K562 (cell line): Measurements from ENCODE around the gene RERE. TPM values are rescaled to one million over a fixed set of nuclear protein-coding genes. Genes with fewer than 3 reads are reported as not detected.

Experiments
- ATAC-seq: fragments of 200-7000 bp; cut with Tn5 transposase; 3 replicates; pipeline ENCODE4 v1.9.1; 2020; ENCODE audit warnings: moderate library complexity
- BruUV-seq: library from RNA; stranded (reverse); fragments of 400-500 nt; replicated peaks from 2 replicates; lab custom pipeline; 2021; lab: Mats Ljungman, UMichigan
- CTCF ChIA-PET: fragments of 300-600 bp; formaldehyde crosslinking; extraction: SDS; loops from one replicate; lab custom pipeline; 2021; ENCODE audit warnings: low intra/inter-chr PET ratio; lab: Yijun Ruan, JAX
- POLR2A ChIA-PET: fragments of 300-600, 350-650 bp; sonication (Branson Sonifier 250); formaldehyde crosslinking; extraction: SDS; loops from one replicate; lab custom pipeline; 2021; ENCODE audit warnings: antibody characterized with exemption, inconsistent platforms; lab: Yijun Ruan, JAX
- DNase-seq, 4 experiments: peaks; one replicate each; pipeline versions ENCODE4 v3.0.0 to v3.0.0-alpha.2; 2011 to 2018; ENCODE audit warnings: low spot score in 3 of 4, mixed read lengths in 3 of 4; ENCODE audit errors: extremely low read depth in 1 of 4
- FAIRE-seq: peaks from 2 replicates; lab custom pipeline; 2011; peaks lifted over from hg19 to GRCh38; lab: Jason Lieb, UNC
- H2AFZ ChIP-seq: 2 replicates; pipeline ENCODE4 v1.6.0; 2011; ENCODE audit warnings: low read depth, low read length, control low read depth, inconsistent platforms
- H3K27ac ChIP-seq: fragments of 200-600 bp; 3 replicates; pipeline ENCODE4 v1.8.0; 2011; ENCODE audit warnings: low read depth, mild to moderate bottlenecking, control low read depth, inconsistent platforms, low read length, moderate library complexity, mixed read lengths; ENCODE audit errors: extremely low read depth
- H3K27me3 ChIP-seq, 2 experiments: fragments of 300-600 bp in 1 of 2; 2 replicates in 1 of 2; 3 replicates in 1 of 2; pipeline versions ENCODE4 v1.6.0 to v1.8.0; 2011; ENCODE audit warnings: inconsistent platforms in 2 of 2, low read length in 2 of 2, mild to moderate bottlenecking in 1 of 2, mixed read lengths in 1 of 2, moderate library complexity in 1 of 2; ENCODE audit not compliant: control insufficient read depth in 2 of 2, insufficient read depth in 2 of 2
- H3K36me3 ChIP-seq: fragments of 300-600 bp; 3 replicates; pipeline ENCODE4 v1.8.0; 2011; ENCODE audit warnings: mild to moderate bottlenecking, low read length, inconsistent platforms; ENCODE audit not compliant: control insufficient read depth, insufficient read depth
- H3K4me1 ChIP-seq, 2 experiments: fragments of 200-600 bp in 1 of 2; replicated peaks in 1 of 2; 2 replicates in 1 of 2; 3 replicates in 1 of 2; pipeline versions ENCODE4 v1.5.1 to v1.8.0; 2011; ENCODE audit warnings: inconsistent platforms in 2 of 2, low read length in 2 of 2, mild to moderate bottlenecking in 1 of 2, mixed read lengths in 1 of 2, moderate library complexity in 1 of 2; ENCODE audit not compliant: control insufficient read depth in 2 of 2, insufficient read depth in 2 of 2
- H3K4me2 ChIP-seq: 2 replicates; pipeline ENCODE4 v1.6.1; 2011; ENCODE audit warnings: low read length, control low read depth, inconsistent platforms, mixed read lengths; ENCODE audit not compliant: insufficient read depth
- H3K4me3 ChIP-seq: fragments of 200-600 bp; sonication (generic), shearing (Covaris generic); 2 replicates; pipeline ENCODE4 v1.5.1; 2016; ENCODE audit warnings: control low read depth, inconsistent platforms
- H3K79me2 ChIP-seq: fragments of 200-600 bp; 3 replicates; pipeline ENCODE4 v1.8.0; 2011; ENCODE audit warnings: low read length, inconsistent platforms; ENCODE audit not compliant: control insufficient read depth, insufficient read depth
- H3K9ac ChIP-seq, 2 experiments: 2 replicates each; pipeline versions ENCODE4 v1.6.0 to v1.6.1; 2011; ENCODE audit warnings: low read depth in 2 of 2, low read length in 2 of 2, control low read depth in 1 of 2, inconsistent platforms in 1 of 2, mild to moderate bottlenecking in 1 of 2, mixed read lengths in 1 of 2; ENCODE audit not compliant: insufficient read depth in 1 of 2
- H3K9me1 ChIP-seq: one replicate; pipeline ENCODE4 v1.6.0; 2011; ENCODE audit warnings: inconsistent platforms, mild to moderate bottlenecking, low read length, moderate library complexity; ENCODE audit not compliant: control insufficient read depth, insufficient read depth
- H3K9me3 ChIP-seq: replicated peaks from 2 replicates; pipeline ENCODE4 v1.5.1; 2011; ENCODE audit warnings: low read depth, low read length, inconsistent platforms; ENCODE audit not compliant: control insufficient read depth, insufficient read depth
- H4K20me1 ChIP-seq: replicated peaks from 2 replicates; pipeline ENCODE4 v1.6.1; 2011; ENCODE audit warnings: low read length, inconsistent platforms, mixed read lengths; ENCODE audit not compliant: control insufficient read depth, insufficient read depth
- ARID4B ChIP-seq: sonication (generic); formaldehyde crosslinking; IDR thresholded peaks from 2 replicates; pipeline ENCODE4 v1.8.0; 2022; ENCODE audit warnings: mild to moderate bottlenecking, missing genetic modification reagents
- ATF7 ChIP-seq: fragments of 450-650 bp; IDR thresholded peaks from 2 replicates; pipeline ENCODE4 v1.7.1; 2014; ENCODE audit warnings: mild to moderate bottlenecking, moderate library complexity
- CCNT2 ChIP-seq: IDR thresholded peaks from 2 replicates; pipeline ENCODE4 v1.6.1; 2011; ENCODE audit warnings: borderline replicate concordance, low read depth, mild to moderate bottlenecking, moderate library complexity, mixed read lengths, low read length; ENCODE audit not compliant: insufficient read length; ENCODE audit errors: extremely low read depth
- ILK ChIP-seq: fragments of 450-650 bp; IDR thresholded peaks from 2 replicates; pipeline ENCODE4 v1.6.1; 2016; ENCODE audit warnings: missing genetic modification characterization, low read depth, mild to moderate bottlenecking, missing compliant biosample characterization, moderate library complexity, borderline replicate concordance
- KLF16 ChIP-seq: IDR thresholded peaks from 2 replicates; pipeline ENCODE4 v1.6.1; 2016; ENCODE audit warnings: antibody characterized with exemption
- MXD1 ChIP-seq: fragments of 250-450 bp; sonication (Bioruptor Pico); IDR thresholded peaks from 2 replicates; pipeline ENCODE4 v1.8.0; 2021; ENCODE audit warnings: borderline replicate concordance, mild to moderate bottlenecking, moderate library complexity; ENCODE audit not compliant: poor library complexity, severe bottlenecking
- NR2C1 ChIP-seq, 2 experiments: fragments of 450-650 bp; IDR thresholded peaks; 2 replicates each; pipeline ENCODE4 v1.6.1; 2017; ENCODE audit warnings: mild to moderate bottlenecking in 2 of 2, antibody characterized with exemption in 1 of 2, inconsistent platforms in 1 of 2, missing compliant biosample characterization in 1 of 2, missing genetic modification characterization in 1 of 2
- RBM25 ChIP-seq: fragments of 200-400 bp; formaldehyde crosslinking; IDR thresholded peaks from 2 replicates; pipeline ENCODE4 v1.6.1; 2018; ENCODE audit warnings: low read length, low read depth, moderate library complexity; ENCODE audit not compliant: severe bottlenecking
- SMARCE1 ChIP-seq: fragments of 450-650 bp; IDR thresholded peaks from 2 replicates; pipeline ENCODE4 v1.7.1; 2016; ENCODE audit warnings: mild to moderate bottlenecking
- SREBF2 ChIP-seq: sonication (generic); formaldehyde crosslinking; IDR thresholded peaks from 2 replicates; pipeline ENCODE4 v1.4.0; 2020; ENCODE audit warnings: mild to moderate bottlenecking, missing genetic modification reagents
- TFAM ChIP-seq: fragments of 250-450 bp; sonication (Bioruptor Pico); conservative IDR thresholded peaks from 2 replicates; pipeline ENCODE4 v1.5.0; 2021; ENCODE audit warnings: mild to moderate bottlenecking, moderate library complexity
- ZNF133 ChIP-seq: fragments of 250-450 bp; sonication (Bioruptor Pico); IDR thresholded peaks from 2 replicates; pipeline ENCODE4 v1.4.0; 2020; ENCODE audit warnings: mild to moderate bottlenecking
- ZNF134 ChIP-seq: fragments of 250-450 bp; sonication (Bioruptor Pico); conservative IDR thresholded peaks from 2 replicates; pipeline ENCODE4 v1.4.0; 2020
- ZNF253 ChIP-seq: fragments of 250-450 bp; sonication (Bioruptor Pico); conservative IDR thresholded peaks from 2 replicates; pipeline ENCODE4 v1.6.1; 2021; ENCODE audit warnings: mild to moderate bottlenecking
- ZNF398 ChIP-seq: fragments of 250-450 bp; sonication (Bioruptor Pico); IDR thresholded peaks from 2 replicates; pipeline ENCODE4 v1.8.0; 2021; ENCODE audit warnings: moderate library complexity, mild to moderate bottlenecking, inconsistent platforms
- ZNF57 ChIP-seq: fragments of 450-650 bp; formaldehyde crosslinking; IDR thresholded peaks from 2 replicates; pipeline ENCODE4 v1.4.0; 2020; ENCODE audit warnings: mild to moderate bottlenecking, moderate library complexity
- WGBS: fragments of 100-300 bp; shearing (Covaris generic); methylation state at CpG from one replicate; pipeline ENCODE4 v1.1.6; 2016; ENCODE audit warnings: low coverage, mixed read lengths; ENCODE audit not compliant: insufficient coverage; ENCODE audit errors: missing lambda C conversion rate; 5-methylcytosine and 5-hydroxymethylcytosine counted together
- in situ Hi-C: fragments of 300-500 bp; cut with MboI; formaldehyde crosslinking; loops from 4 replicates; pipeline ENCODE4 v1.15.0; 2018; ENCODE audit warnings: inconsistent platforms, mixed read lengths
- intact Hi-C: fragments of 100-400 bp; cut with micrococcal nuclease; formaldehyde crosslinking; loops from 2 replicates; pipeline ENCODE4 v1.14.2; 2022
- polyA plus RNA-seq, 8 experiments: library from polyadenylated mRNA; depleted of rRNA in 4 of 8; stranded (reverse) in 5 of 8; unstranded in 3 of 8; fragments of >200 nt; fragmentation: Nextera tagmentation in 2 of 8; fragmentation: Illumina TruSeq in 1 of 8; extraction: Ambion mirVana in 2 of 8; extraction: Trizol in 1 of 8; gene quantifications; 2 replicates each; pipeline versions ENCODE4 v1.2.1 to v1.2.3, GENCODE V29; 2011 to 2014; ENCODE audit warnings: inconsistent platforms in 1 of 8, missing spikeins in 1 of 8
- total RNA-seq, 7 experiments: library from RNA; depleted of rRNA in 6 of 7; stranded (reverse); fragments of >200 nt in 6 of 7; fragmentation: Illumina TruSeq in 2 of 7; extraction: Trizol in 2 of 7; gene quantifications; 2 replicates each; pipeline versions ENCODE4 v1.2.1 to v1.2.3, GENCODE V29; 2011 to 2021; ENCODE audit warnings: low replicate concordance in 1 of 7

RERE gene
- total and polyA plus RNA-seq, 9 of the 15 experiments (the other 6 are each of a cell fraction or from before 2014, with no cell fraction given): 3.0 to 51.5 (median 13.4) TPM

- H2AFZ ChIP-seq: no peak overlapping the region
- BruUV-seq: no TSS peak
- CTCF ChIA-PET: no interaction called here
- H3K36me3 ChIP-seq: peaks cover 4% of the 10 kb centered on the region; the same call in 1 of the 3 replicates
- H3K79me2 ChIP-seq: no peaks in the 10 kb centered on the region
- H3K4me1 ChIP-seq: peaks cover 0 to 24% of the 10 kb centered on the region in 2 experiments; a peak in 4 of 5 replicates
- no peak overlapping the region for H3K9ac ChIP-seq
- no peaks in the 10 kb centered on the region for H3K9me3 ChIP-seq
- ATAC-seq (no peak), FAIRE-seq (no peak), DNase-seq (no peak)
- H3K9me1 ChIP-seq: no peaks in the 10 kb centered on the region
- intact Hi-C loops: no loop called here
- no peak overlapping the region for H3K4me2 ChIP-seq
- POLR2A ChIA-PET: no interaction called here
- H3K27me3 ChIP-seq: no peaks in the 10 kb centered on the region
- no peak overlapping the region for H3K4me3 ChIP-seq
- H4K20me1 ChIP-seq: peaks cover 14% of the 10 kb centered on the region
- 80% methylated on average over 8 of the region's 8 CpGs for WGBS
- no peak overlapping the region; the same call in 2 of the 3 replicates for H3K27ac ChIP-seq
- in situ Hi-C loops: no loop called here
- no peak for TF ChIP-seq SREBF2 (CRISPR knock-in tag)
- TF ChIP-seq ILK: no peak
- TF ChIP-seq ZNF398 (CRISPR knock-in tag): no peak
- TF ChIP-seq ARID4B: no peak
- no peak for TF ChIP-seq ZNF134
- no peak for TF ChIP-seq ATF7
- no peak for TF ChIP-seq ZNF133 (CRISPR knock-in tag)
- no peak for TF ChIP-seq SMARCE1
- no peak for TF ChIP-seq ZNF253 (CRISPR knock-in tag)
- TF ChIP-seq TFAM (CRISPR knock-in tag): no peak
- no peak for TF ChIP-seq NR2C1 (IDR thresholded peaks at IDR 0.05)
- TF ChIP-seq NR2C1 (tag; IDR thresholded peaks at IDR 0.05): no peak
- TF ChIP-seq RBM25: no peak
- no peak for TF ChIP-seq KLF16
- no peak for TF ChIP-seq ZNF57
- TF ChIP-seq MXD1 (CRISPR knock-in tag): no peak
- no peak for TF ChIP-seq CCNT2
- TF ChIP-seq, all 486 proteins: peak for 0
These were observed 421.2 kb downstream of the RERE start for GRCh38 chr1:8396083-8396785.
